Ramos (cell line): ENCODE results near the gene ATP6V0B.

Source experiments
- in situ Hi-C: fragments of 300-500 bp; cut with MboI; formaldehyde crosslinking; loops from one replicate; pipeline ENCODE4 v1.14.3; 2022; ENCODE audit warnings: low sequenced_read_pairs; ENCODE audit not compliant: unreplicated experiment

Gene ATP6V0B

GRCh38 chr1:43981636-43982035, 6.9 kb downstream of the ATP6V0B start:
- in situ Hi-C loops, result no loop called here

GRCh38 chr1:43982241-43982640, 7.5 kb downstream of the ATP6V0B start:
- in situ Hi-C loops, result no loop called here

- in situ Hi-C loops, result no loop called here
Observed at GRCh38 chr1:43982808-43983207, 8.0 kb downstream of the ATP6V0B start.

- in situ Hi-C loops, result no loop called here
Observed at GRCh38 chr1:43983253-43983899, 8.6 kb downstream of the ATP6V0B start.

GRCh38 chr1:43984855-43985254, 10.1 kb downstream of the ATP6V0B start:
- in situ Hi-C loops, result no loop called here

- in situ Hi-C loops, result no loop called here
Observed at GRCh38 chr1:43985984-43986595, 11.3 kb downstream of the ATP6V0B start.

GRCh38 chr1:43986712-43987111, 12.0 kb downstream of the ATP6V0B start:
- in situ Hi-C loops, result no loop called here

GRCh38 chr1:43987159-43987902, 12.6 kb downstream of the ATP6V0B start:
- in situ Hi-C loops, result no loop called here

GRCh38 chr1:43990271-43991199, 15.8 kb downstream of the ATP6V0B start:
- in situ Hi-C loops, result no loop called here

- in situ Hi-C loops, result no loop called here
Observed at GRCh38 chr1:43991200-43991475, 16.4 kb downstream of the ATP6V0B start.

- in situ Hi-C loops, result no loop called here
Observed at GRCh38 chr1:43991476-43992231, 16.9 kb downstream of the ATP6V0B start, which contains the start of gene CCDC24. Gene CCDC24, plus strand, starts transcription at chr1:43991599. Its CDS starts 280 bp downstream, at chr1:43991879.

- in situ Hi-C loops, result no loop called here
Observed at GRCh38 chr1:43992232-43992995, 17.7 kb downstream of the ATP6V0B start.

GRCh38 chr1:43993206-43993914, 18.6 kb downstream of the ATP6V0B start:
- in situ Hi-C loops, result no loop called here

- in situ Hi-C loops, result no loop called here
Observed at GRCh38 chr1:43994071-43994470, 19.3 kb downstream of the ATP6V0B start.

- in situ Hi-C loops, result no loop called here
Observed at GRCh38 chr1:43994794-43995790, 20.3 kb downstream of the ATP6V0B start.

- in situ Hi-C loops, result no loop called here
Observed at GRCh38 chr1:43995984-43996732, 21.4 kb downstream of the ATP6V0B start.

GRCh38 chr1:43996733-43997115, 22.0 kb downstream of the ATP6V0B start:
- in situ Hi-C loops, result no loop called here
